ENCODE data around the gene LTF. TPM values are rescaled to one million over a fixed set of nuclear protein-coding genes. Genes with fewer than 3 reads are reported as not detected.
"Not testable (repeated sequence)": the region's sequence is repeated elsewhere in the genome, so short reads cannot be mapped to it uniquely, and the experiment has no call there.

Gene LTF
- total RNA-seq, 1 donor from 2014 or later: not detected

- DNase-seq (ENCODE audit: low read depth, low spot score): no peak
- Mint-ChIP-seq H3K4me3 (no peak overlapping the region), H3K9me3 (peaks cover 7% of the 10 kb centered on the region), H3K36me3 (ENCODE audit: low read depth) (peaks cover 5% of the 10 kb centered on the region), H3K27ac (ENCODE audit: unreplicated experiment) (no peak overlapping the region), H3K27me3 (ENCODE audit: low read depth) (no peaks in the 10 kb centered on the region), H3K4me1 (no peaks in the 10 kb centered on the region)
- TF ChIP-seq CTCF (conservative IDR thresholded peaks at IDR 0.05): no peak
Measured at GRCh38 chr3:46429671-46430070, 35.0 kb downstream of the LTF start.

- no peak for DNase-seq (ENCODE audit: low read depth, low spot score)
- H3K27ac Mint-ChIP-seq (ENCODE audit: unreplicated experiment): no peak overlapping the region
- no peak overlapping the region for H3K4me3 Mint-ChIP-seq
- no peaks in the 10 kb centered on the region for H3K27me3 Mint-ChIP-seq (ENCODE audit: low read depth)
- peaks cover 7% of the 10 kb centered on the region for H3K9me3 Mint-ChIP-seq
- H3K4me1 Mint-ChIP-seq: no peaks in the 10 kb centered on the region
- peaks cover 5% of the 10 kb centered on the region for H3K36me3 Mint-ChIP-seq (ENCODE audit: low read depth)
- TF ChIP-seq CTCF (conservative IDR thresholded peaks at IDR 0.05): no peak
Measured at GRCh38 chr3:46429250-46429649, 35.5 kb downstream of the LTF start.

GRCh38 chr3:46427916-46428833 is 36.5 kb downstream of the LTF start:
- Mint-ChIP-seq H3K27ac (ENCODE audit: unreplicated experiment) (no peak overlapping the region), H3K36me3 (ENCODE audit: low read depth) (peaks cover 5% of the 10 kb centered on the region), H3K4me3 (no peak overlapping the region), H3K9me3 (peaks cover 7% of the 10 kb centered on the region), H3K4me1 (no peaks in the 10 kb centered on the region), H3K27me3 (ENCODE audit: low read depth) (no peaks in the 10 kb centered on the region)
- no peak for TF ChIP-seq CTCF (conservative IDR thresholded peaks at IDR 0.05)
- DNase-seq (ENCODE audit: low read depth, low spot score): no peak

GRCh38 chr3:46427404-46427803 is 37.3 kb downstream of the LTF start:
- not testable (repeated sequence) for H3K9me3 Mint-ChIP-seq; DNase-seq (ENCODE audit: low read depth, low spot score); H3K4me3 Mint-ChIP-seq; H3K27me3 Mint-ChIP-seq (ENCODE audit: low read depth); H3K36me3 Mint-ChIP-seq (ENCODE audit: low read depth); H3K27ac Mint-ChIP-seq (ENCODE audit: unreplicated experiment); H3K4me1 Mint-ChIP-seq

- H3K36me3 Mint-ChIP-seq (ENCODE audit: low read depth); H3K27ac Mint-ChIP-seq (ENCODE audit: unreplicated experiment); DNase-seq (ENCODE audit: low read depth, low spot score); H3K4me1 Mint-ChIP-seq; H3K9me3 Mint-ChIP-seq; H3K27me3 Mint-ChIP-seq (ENCODE audit: low read depth); H3K4me3 Mint-ChIP-seq: not testable (repeated sequence)
Measured at GRCh38 chr3:46426476-46426875, 38.2 kb downstream of the LTF start.

- DNase-seq (ENCODE audit: low read depth, low spot score): no peak
- H3K9me3 Mint-ChIP-seq: no peaks in the 10 kb centered on the region
- no peak overlapping the region for H3K27ac Mint-ChIP-seq (ENCODE audit: unreplicated experiment)
- TF ChIP-seq CTCF (conservative IDR thresholded peaks at IDR 0.05): no peak
- H3K4me3 Mint-ChIP-seq: no peak overlapping the region
- no peaks in the 10 kb centered on the region for H3K27me3 Mint-ChIP-seq (ENCODE audit: low read depth)
- H3K36me3 Mint-ChIP-seq (ENCODE audit: low read depth): no peaks in the 10 kb centered on the region
- no peaks in the 10 kb centered on the region for H3K4me1 Mint-ChIP-seq
Measured at GRCh38 chr3:46423588-46423987, 41.1 kb downstream of the LTF start.

Measured in neural crest cell (in vitro differentiated cells).